GM12878 (cell line): ENCODE data around the gene PRKRA. TPM values are rescaled to one million over a fixed set of nuclear protein-coding genes. Genes with fewer than 3 reads are reported as not detected.
A peak's percentile ranks its signal among the peaks of the same experiment; 100 is the strongest.

Experiments
- ATAC-seq: fragments of 200-7000 bp; cut with Tn5 transposase; 3 replicates; pipeline ENCODE4 v1.9.1; 2020; ENCODE audit warnings: mild to moderate bottlenecking, moderate library complexity
- BruUV-seq: library from RNA; stranded (reverse); fragments of 400-500 nt; replicated peaks from 2 replicates; lab custom pipeline; 2021; lab: Mats Ljungman, UMichigan
- CTCF ChIA-PET: fragments of 300-600 bp; sonication (Branson Sonifier 250); formaldehyde crosslinking; extraction: SDS; loops from one replicate; lab custom pipeline; 2021; ENCODE audit warnings: inconsistent platforms; lab: Yijun Ruan, JAX
- POLR2A ChIA-PET: fragments of 350-600 bp; formaldehyde crosslinking; extraction: SDS; loops from one replicate; lab custom pipeline; 2021; ENCODE audit warnings: inconsistent platforms; lab: Charles Lee
- RAD21 ChIA-PET: fragments of 300-600 bp; sonication (Branson Sonifier 250); formaldehyde crosslinking; loops from one replicate; lab custom pipeline; 2023; ENCODE audit warnings: antibody characterized with exemption; ENCODE audit not compliant: unreplicated experiment; lab: Charles Lee
- SMC1A ChIA-PET: fragments of 300-600 bp; sonication (Branson Sonifier 250); formaldehyde crosslinking; loops from one replicate; lab custom pipeline; 2023; ENCODE audit not compliant: unreplicated experiment, uncharacterized antibody; lab: Charles Lee
- DNase-seq: peaks from one replicate; pipeline ENCODE4 v3.0.0-alpha.2; 2011; ENCODE audit warnings: low read depth, low spot score
- FAIRE-seq: peaks from 3 replicates; lab custom pipeline; 2011; peaks lifted over from hg19 to GRCh38; lab: Jason Lieb, UNC
- H2AFZ ChIP-seq: 2 replicates; pipeline ENCODE4 v1.6.0; 2011; ENCODE audit warnings: low read depth, low read length, control low read depth; ENCODE audit not compliant: control insufficient read depth
- H3K27ac ChIP-seq: 2 replicates; pipeline ENCODE4 v1.5.1; 2011; ENCODE audit warnings: control low read depth; ENCODE audit not compliant: control insufficient read depth, insufficient read depth
- H3K27me3 ChIP-seq, 2 experiments: replicated peaks in 1 of 2; 2 replicates each; pipeline versions ENCODE4 v1.6.0 to v1.6.1; 2011; ENCODE audit warnings: low read length in 1 of 2; ENCODE audit not compliant: control insufficient read depth in 2 of 2, insufficient read depth in 2 of 2
- H3K36me3 ChIP-seq, 2 experiments: 2 replicates each; pipeline ENCODE4 v1.5.1; 2011; ENCODE audit warnings: low read length in 1 of 2; ENCODE audit not compliant: control insufficient read depth in 2 of 2, insufficient read depth in 2 of 2
- H3K4me1 ChIP-seq: 2 replicates; pipeline ENCODE4 v1.6.1; 2011; ENCODE audit warnings: mild to moderate bottlenecking, low read length, moderate library complexity, mixed read lengths; ENCODE audit not compliant: control insufficient read depth, insufficient read depth
- H3K4me2 ChIP-seq: 2 replicates; pipeline ENCODE4 v1.6.0; 2011; ENCODE audit warnings: control low read depth; ENCODE audit not compliant: control insufficient read depth, insufficient read depth
- H3K4me3 ChIP-seq: fragments of 200-600 bp; sonication (generic); 2 replicates; pipeline ENCODE4 v1.5.1; 2016
- H3K79me2 ChIP-seq: 2 replicates; pipeline ENCODE4 v1.6.0; 2011; ENCODE audit warnings: low read length; ENCODE audit not compliant: control insufficient read depth, insufficient read depth
- H3K9ac ChIP-seq: 2 replicates; pipeline ENCODE4 v1.8.0; 2011; ENCODE audit warnings: low read length, control low read depth, mixed read lengths; ENCODE audit not compliant: control insufficient read depth, insufficient read depth
- H3K9me3 ChIP-seq: replicated peaks from 3 replicates; pipeline ENCODE4 v1.5.1; 2011; ENCODE audit warnings: mild to moderate bottlenecking, low read length; ENCODE audit not compliant: control insufficient read depth, insufficient read depth
- H4K20me1 ChIP-seq: 2 replicates; pipeline ENCODE4 v1.6.0; 2011; ENCODE audit not compliant: control insufficient read depth, insufficient read depth
- BCL3 ChIP-seq: IDR thresholded peaks from 2 replicates; pipeline ENCODE4 v1.6.1; 2011; ENCODE audit warnings: borderline replicate concordance, low read depth, mild to moderate bottlenecking, moderate library complexity, low read length; ENCODE audit not compliant: insufficient read depth, poor library complexity, severe bottlenecking
- CBFB ChIP-seq: IDR thresholded peaks from 2 replicates; pipeline ENCODE4 v1.6.1; 2016; ENCODE audit warnings: antibody characterized with exemption, low read depth
- CEBPZ ChIP-seq: fragments of 150-350 bp; IDR thresholded peaks from 2 replicates; pipeline ENCODE4 v1.6.1; 2016; ENCODE audit warnings: low read depth, low read length
- EP300 ChIP-seq, 2 experiments: fragments of 150-350 bp in 1 of 2; IDR thresholded peaks; 2 replicates each; pipeline ENCODE4 v1.6.1; 2011 to 2012; ENCODE audit warnings: low read depth in 2 of 2, low read length in 2 of 2, borderline replicate concordance in 1 of 2, improper control_type of control experiment in 1 of 2, inconsistent platforms in 1 of 2; ENCODE audit not compliant: control insufficient read depth in 1 of 2
- EZH2 ChIP-seq: IDR thresholded peaks from 2 replicates; pipeline ENCODE4 v1.6.1; 2012; ENCODE audit warnings: low read depth, mild to moderate bottlenecking, control low read depth, inconsistent platforms, low read length, borderline replicate concordance; ENCODE audit not compliant: control insufficient read depth
- NBN ChIP-seq: fragments of 450-650 bp; IDR thresholded peaks from 2 replicates; pipeline ENCODE4 v1.6.1; 2016
- RBBP5 ChIP-seq: fragments of 200-600 bp; sonication (generic); conservative IDR thresholded peaks from 2 replicates; pipeline ENCODE4 v1.6.1; 2016
- STAT1 ChIP-seq: fragments of 450-650 bp; conservative IDR thresholded peaks from 2 replicates; pipeline ENCODE4 v1.6.1; 2014; ENCODE audit warnings: antibody characterized with exemption, mild to moderate bottlenecking
- SUZ12 ChIP-seq: fragments of 200-600 bp; sonication (generic); IDR thresholded peaks from one replicate; pipeline ENCODE4 v1.6.1; 2018; ENCODE audit warnings: antibody characterized with exemption, mild to moderate bottlenecking; ENCODE audit not compliant: unreplicated experiment
- ZBTB33 ChIP-seq: fragments of 450-650 bp; IDR thresholded peaks from 2 replicates; pipeline ENCODE4 v1.6.1; 2017; ENCODE audit warnings: mild to moderate bottlenecking
- ZNF274 ChIP-seq: IDR thresholded peaks from one replicate; pipeline ENCODE4 v1.8.0; 2011; ENCODE audit not compliant: insufficient read length, insufficient read depth
- WGBS: methylation state at CpG from one replicate; pipeline ENCODE4 v1.1.6; 2016; ENCODE audit warnings: low lambda C conversion rate; ENCODE audit not compliant: insufficient replicate concordance, insufficient coverage; ENCODE audit errors: missing lambda C conversion rate; 5-methylcytosine and 5-hydroxymethylcytosine counted together
- in situ Hi-C: fragments of 300-500 bp; cut with MboI; formaldehyde crosslinking; loops from 9 replicates; pipeline ENCODE4 v1.14.3; 2018; ENCODE audit warnings: mixed read lengths
- intact Hi-C: fragments of 100-400 bp; cut with micrococcal nuclease; formaldehyde crosslinking; loops from one replicate; pipeline ENCODE4 v1.14.2; 2022; ENCODE audit not compliant: unreplicated experiment
- polyA plus RNA-seq, 11 experiments: library from polyadenylated mRNA; depleted of rRNA in 4 of 11; unstranded in 6 of 11; stranded (reverse) in 5 of 11; fragments of >200 nt; fragmentation: Nextera tagmentation in 4 of 11; fragmentation: Illumina TruSeq in 1 of 11; extraction: Ambion mirVana in 4 of 11; extraction: Trizol in 1 of 11; gene quantifications; 1 replicate in 1 of 11; 2 replicates in 10 of 11; pipeline versions ENCODE4 v1.2.1 to v1.2.3, GENCODE V29; 2011 to 2016; ENCODE audit warnings: inconsistent platforms in 2 of 11, missing spikeins in 2 of 11, low read depth in 1 of 11
- total RNA-seq, 4 experiments: library from RNA; depleted of rRNA in 3 of 4; stranded (reverse); fragments of >200 nt in 3 of 4; fragmentation: Illumina TruSeq in 1 of 4; extraction: Trizol in 1 of 4; gene quantifications; 2 replicates each; pipeline versions ENCODE4 v1.2.1 to v1.2.3, GENCODE V29; 2013 to 2021

PRKRA gene
- total and polyA plus RNA-seq, 10 of the 15 experiments (the other 5 are each of a cell fraction or from before 2014, with no cell fraction given): 19.1 to 75.6 (median 51.7) TPM

- no peak for DNase-seq
- peaks cover 2% of the 10 kb centered on the region; the same call in 1 of the 2 replicates for H3K4me1 ChIP-seq
- intact Hi-C loops: loop anchor here (10.0 kb wide), 1 partner anchor 438 kb away; no protein-coding TSS in a partner anchor
- TF ChIP-seq SUZ12: no peak
- TF ChIP-seq CBFB: no peak
- no peak for TF ChIP-seq BCL3
- no peak for TF ChIP-seq STAT1
- TF ChIP-seq EZH2: no peak
- TF ChIP-seq, all 136 proteins: peak for 0
- H3K27me3 ChIP-seq: no peaks in the 10 kb centered on the region
- H3K36me3 ChIP-seq: no peaks in the 10 kb centered on the region
- H3K4me2 ChIP-seq: peak overlapping the region; percentile 63; the same call in 1 of the 2 replicates
- FAIRE-seq (no peak), ATAC-seq (no peak)
- no peaks in the 10 kb centered on the region for H4K20me1 ChIP-seq
- no peak overlapping the region for H3K4me3 ChIP-seq
- peaks cover 16% of the 10 kb centered on the region for H3K79me2 ChIP-seq
- BruUV-seq: no TSS peak
- H3K9me3 ChIP-seq: no peaks in the 10 kb centered on the region
- RAD21 ChIA-PET: no interaction called here
- in situ Hi-C loops: no loop called here
- CTCF ChIA-PET: no interaction called here
- no peak overlapping the region for H3K9ac ChIP-seq
- SMC1A ChIA-PET: no interaction called here
- POLR2A ChIA-PET: interaction anchor here (0.7 to 0.9 kb wide), 2 partner anchors 25 to 69 kb away, joined by 3 read pairs; partner anchors contain the start of genes PJVK and PRKRA
- H2AFZ ChIP-seq: no peak overlapping the region
- no peak overlapping the region for H3K27ac ChIP-seq
These were observed 25.5 kb upstream of the PRKRA start for GRCh38 chr2:178476477-178476876.

GRCh38 chr2:178474560-178474959, 23.6 kb upstream of the PRKRA start:
- BruUV-seq: no TSS peak
- H3K9ac ChIP-seq: no peak overlapping the region
- WGBS: 98% methylated on average over 5 of the region's 5 CpGs
- ATAC-seq: no peak
- SMC1A ChIA-PET: interaction anchor here (0.6 kb wide), 1 partner anchor 537 kb away, joined by 4 read pairs; no protein-coding TSS in a partner anchor
- H3K4me3 ChIP-seq: no peak overlapping the region
- H3K36me3 ChIP-seq: no peaks in the 10 kb centered on the region
- H4K20me1 ChIP-seq: no peaks in the 10 kb centered on the region
- POLR2A ChIA-PET: interaction anchor here (0.7 kb wide), 1 partner anchor 351 kb away, joined by 3 read pairs; no protein-coding TSS in a partner anchor
- H3K27ac ChIP-seq: no peak overlapping the region
- DNase-seq: no peak
- H3K27me3 ChIP-seq: no peaks in the 10 kb centered on the region
- no peaks in the 10 kb centered on the region for H3K4me1 ChIP-seq
- RAD21 ChIA-PET: no interaction called here
- CTCF ChIA-PET: interaction anchor here (1.8 kb wide), 1 partner anchor 77 kb away, joined by 4 read pairs; no protein-coding TSS in a partner anchor
- H3K79me2 ChIP-seq: peaks cover 6% of the 10 kb centered on the region; the same call in 1 of the 2 replicates
- no peak for FAIRE-seq
- no peak overlapping the region for H3K4me2 ChIP-seq
- no peak overlapping the region for H2AFZ ChIP-seq
- intact Hi-C loops: loop anchor here (10.0 kb wide), 1 partner anchor 440 kb away; no protein-coding TSS in a partner anchor
- in situ Hi-C loops: no loop called here
- no peaks in the 10 kb centered on the region for H3K9me3 ChIP-seq
- TF ChIP-seq CEBPZ: no peak
- no peak for TF ChIP-seq RBBP5
- no peak for TF ChIP-seq NBN
- no peak for TF ChIP-seq EP300 (IDR thresholded peaks at IDR 0.05; ENCODE audit: borderline replicate concordance in 1 of 2, control insufficient read depth in 1 of 2, low read depth in 2 of 2, low read length in 2 of 2)
- no peak for TF ChIP-seq ZNF274
- no peak for TF ChIP-seq ZBTB33
